GM19238 (cell line): ENCODE measurements around the gene BUB1B.

ENCODE experiments used
- DNase-seq: peaks from one replicate; pipeline ENCODE4 v3.0.0; 2011; ENCODE audit warnings: low spot score; ENCODE audit not compliant: insufficient read length

BUB1B gene

GRCh38 chr15:40240619-40241221 is 79.9 kb downstream of the BUB1B start:
- DNase-seq: no peak

GRCh38 chr15:40241269-40242212 is 80.7 kb downstream of the BUB1B start:
- DNase-seq: no peak

GRCh38 chr15:40242213-40242599 is 81.3 kb downstream of the BUB1B start:
- no peak for DNase-seq

GRCh38 chr15:40242601-40243000 is 81.7 kb downstream of the BUB1B start:
- DNase-seq: no peak

GRCh38 chr15:40243126-40243810 is 82.4 kb downstream of the BUB1B start:
- DNase-seq: no peak

GRCh38 chr15:40244961-40245523 is 84.2 kb downstream of the BUB1B start:
- no peak for DNase-seq

GRCh38 chr15:40245666-40246450 is 85.0 kb downstream of the BUB1B start:
- DNase-seq: no peak

GRCh38 chr15:40246496-40247280 is 85.8 kb downstream of the BUB1B start:
- no peak for DNase-seq

- no peak for DNase-seq
These were observed 86.6 kb downstream of the BUB1B start for GRCh38 chr15:40247406-40247971.

- DNase-seq: no peak
These were observed 87.3 kb downstream of the BUB1B start for GRCh38 chr15:40248006-40248783.

GRCh38 chr15:40249477-40250303 is 88.8 kb downstream of the BUB1B start:
- no peak for DNase-seq

GRCh38 chr15:40250304-40250656 is 89.4 kb downstream of the BUB1B start:
- no peak for DNase-seq

- no peak for DNase-seq
These were observed 90.1 kb downstream of the BUB1B start for GRCh38 chr15:40250771-40251483.

- DNase-seq: no peak
These were observed 90.7 kb downstream of the BUB1B start for GRCh38 chr15:40251486-40252140.

- no peak for DNase-seq
These were observed 91.2 kb downstream of the BUB1B start for GRCh38 chr15:40252141-40252437.

GRCh38 chr15:40252438-40253166 is 91.7 kb downstream of the BUB1B start:
- DNase-seq: peak; percentile 40
